Measurements from ENCODE around the gene CLCNKB. TPM values are rescaled to one million over a fixed set of nuclear protein-coding genes. Genes with fewer than 3 reads are reported as not detected.
"Not testable (repeated sequence)": the region's sequence is repeated elsewhere in the genome, so short reads cannot be mapped to it uniquely, and the experiment has no call there.

Gene CLCNKB
- total RNA-seq, 1 donor from 2014 or later: 0.59 TPM

DNA sequence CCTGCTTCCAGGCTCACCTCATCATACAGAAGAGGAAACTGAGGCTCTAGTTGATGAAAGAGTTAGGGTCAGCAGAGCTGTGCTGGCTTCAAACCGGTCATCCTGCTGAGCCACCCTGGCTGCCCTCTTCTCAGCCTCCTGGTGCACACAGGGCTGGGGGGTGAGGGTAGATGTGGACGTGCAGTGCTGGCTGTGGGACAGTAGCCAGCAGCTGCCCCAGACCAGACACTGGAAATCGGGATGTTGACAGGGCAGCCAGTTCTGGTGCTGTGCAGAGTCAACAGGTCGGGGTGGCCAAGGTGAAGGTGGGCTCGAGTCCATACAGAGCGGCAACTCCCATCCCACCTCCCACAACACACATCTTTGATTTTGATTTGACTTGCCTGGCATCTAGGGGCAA lies 23.3 kb upstream of the CLCNKB start:
- no peak for DNase-seq (ENCODE audit: low spot score)
- no peak overlapping the region for H3K4me3 Mint-ChIP-seq (ENCODE audit: unreplicated experiment)
- H3K4me1 Mint-ChIP-seq (ENCODE audit: unreplicated experiment): no peaks in the 10 kb centered on the region
- TF ChIP-seq, protein P1, sequence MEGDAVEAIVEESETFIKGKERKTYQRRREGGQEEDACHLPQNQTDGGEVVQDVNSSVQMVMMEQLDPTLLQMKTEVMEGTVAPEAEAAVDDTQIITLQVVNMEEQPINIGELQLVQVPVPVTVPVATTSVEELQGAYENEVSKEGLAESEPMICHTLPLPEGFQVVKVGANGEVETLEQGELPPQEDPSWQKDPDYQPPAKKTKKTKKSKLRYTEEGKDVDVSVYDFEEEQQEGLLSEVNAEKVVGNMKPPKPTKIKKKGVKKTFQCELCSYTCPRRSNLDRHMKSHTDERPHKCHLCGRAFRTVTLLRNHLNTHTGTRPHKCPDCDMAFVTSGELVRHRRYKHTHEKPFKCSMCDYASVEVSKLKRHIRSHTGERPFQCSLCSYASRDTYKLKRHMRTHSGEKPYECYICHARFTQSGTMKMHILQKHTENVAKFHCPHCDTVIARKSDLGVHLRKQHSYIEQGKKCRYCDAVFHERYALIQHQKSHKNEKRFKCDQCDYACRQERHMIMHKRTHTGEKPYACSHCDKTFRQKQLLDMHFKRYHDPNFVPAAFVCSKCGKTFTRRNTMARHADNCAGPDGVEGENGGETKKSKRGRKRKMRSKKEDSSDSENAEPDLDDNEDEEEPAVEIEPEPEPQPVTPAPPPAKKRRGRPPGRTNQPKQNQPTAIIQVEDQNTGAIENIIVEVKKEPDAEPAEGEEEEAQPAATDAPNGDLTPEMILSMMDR (IDR thresholded peaks at IDR 0.05; ENCODE audit: unreplicated experiment): no peak
- H3K27me3 Mint-ChIP-seq (ENCODE audit: unreplicated experiment): peaks cover 14% of the 10 kb centered on the region
- H3K36me3 Mint-ChIP-seq (ENCODE audit: low read depth, unreplicated experiment): no peaks in the 10 kb centered on the region
- no peaks in the 10 kb centered on the region for H3K9me3 Mint-ChIP-seq (ENCODE audit: unreplicated experiment)
- no peak overlapping the region for H3K27ac Mint-ChIP-seq (ENCODE audit: unreplicated experiment)

DNA sequence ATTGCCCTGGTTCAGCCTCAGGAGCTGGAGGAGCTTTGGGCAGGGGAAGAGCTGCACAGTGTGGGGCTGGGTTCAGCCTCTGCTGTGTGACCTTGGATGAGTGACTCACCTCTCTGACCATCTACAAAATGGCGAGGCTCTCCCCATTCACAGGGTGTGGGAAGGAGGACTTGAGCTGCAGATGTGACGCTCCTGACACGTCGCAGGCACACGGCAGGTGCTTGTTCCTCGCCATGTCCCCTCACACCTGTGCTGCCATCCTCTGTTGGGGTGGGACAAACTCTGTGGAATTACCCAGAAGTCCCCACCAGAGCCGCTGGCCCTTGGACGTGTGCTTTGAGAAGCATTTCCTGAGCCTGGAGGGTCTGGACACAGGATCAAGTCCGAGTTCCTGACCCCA lies 22.7 kb upstream of the CLCNKB start:
- peaks cover 16% of the 10 kb centered on the region for H3K27me3 Mint-ChIP-seq (ENCODE audit: unreplicated experiment)
- not testable (repeated sequence) for H3K27ac Mint-ChIP-seq (ENCODE audit: unreplicated experiment); DNase-seq (ENCODE audit: low spot score); H3K9me3 Mint-ChIP-seq (ENCODE audit: unreplicated experiment); H3K4me3 Mint-ChIP-seq (ENCODE audit: unreplicated experiment); H3K36me3 Mint-ChIP-seq (ENCODE audit: low read depth, unreplicated experiment); H3K4me1 Mint-ChIP-seq (ENCODE audit: unreplicated experiment)

DNA sequence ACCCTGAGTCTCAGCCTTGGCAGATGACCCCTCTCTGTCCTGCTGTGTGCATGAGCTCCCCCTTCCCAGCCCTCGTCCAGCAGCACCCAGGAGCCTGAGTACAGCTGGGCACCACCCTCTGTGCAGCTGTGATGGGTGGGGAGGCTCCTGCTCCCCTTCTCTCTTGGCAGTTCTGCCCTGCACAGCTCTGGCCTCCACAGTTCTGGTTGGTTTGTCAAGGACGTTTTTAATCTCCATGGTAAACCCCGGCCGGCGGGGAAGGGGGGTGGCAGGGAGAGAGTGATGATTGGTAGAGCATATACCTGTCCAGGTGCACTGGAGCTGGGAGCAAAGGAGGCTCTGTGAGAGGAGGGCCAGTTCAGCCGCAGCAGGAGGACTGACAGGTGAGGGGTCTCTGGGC lies 21.9 kb upstream of the CLCNKB start, which contains the start of gene CLCNKA:
CLCNKA (plus strand) TSS at position 356 of the 400 bp plus-strand sequence. CDS start 584 bp downstream, outside the sequence.
- Mint-ChIP-seq H3K27ac (ENCODE audit: unreplicated experiment) (no peak within 1 kb of the TSS), H3K4me3 (ENCODE audit: unreplicated experiment) (no peak within 1 kb of the TSS), H3K36me3 (ENCODE audit: low read depth, unreplicated experiment) (no peaks in the 10 kb centered on the region), H3K9me3 (ENCODE audit: unreplicated experiment) (no peaks in the 10 kb centered on the region), H3K27me3 (ENCODE audit: unreplicated experiment) (peaks cover 16% of the 10 kb centered on the region), H3K4me1 (ENCODE audit: unreplicated experiment) (no peaks in the 10 kb centered on the region)
- no peak for DNase-seq (ENCODE audit: low spot score)
- TF ChIP-seq, protein P1 (IDR thresholded peaks at IDR 0.05; ENCODE audit: unreplicated experiment): no peak

DNA sequence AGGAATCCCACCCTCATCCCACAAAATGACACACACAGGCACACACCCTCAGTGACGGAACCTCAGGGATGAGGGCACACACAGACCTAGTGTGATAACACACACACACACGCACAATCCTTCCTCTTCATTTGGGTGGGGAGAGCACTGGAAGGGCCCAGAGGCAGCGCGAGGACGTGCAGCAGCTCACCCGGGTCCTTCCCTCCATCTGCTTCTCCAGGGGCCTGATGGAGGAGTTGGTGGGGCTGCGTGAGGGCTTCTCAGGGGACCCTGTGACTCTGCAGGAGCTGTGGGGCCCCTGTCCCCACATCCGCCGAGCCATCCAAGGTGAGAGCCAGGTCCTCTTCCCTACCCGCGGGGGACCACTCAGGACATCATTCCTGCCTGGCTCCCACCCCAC lies 21.2 kb upstream of the CLCNKB start:
- no peak overlapping the region for H3K4me3 Mint-ChIP-seq (ENCODE audit: unreplicated experiment)
- peaks cover 16% of the 10 kb centered on the region for H3K27me3 Mint-ChIP-seq (ENCODE audit: unreplicated experiment)
- H3K27ac Mint-ChIP-seq (ENCODE audit: unreplicated experiment): no peak overlapping the region

DNA sequence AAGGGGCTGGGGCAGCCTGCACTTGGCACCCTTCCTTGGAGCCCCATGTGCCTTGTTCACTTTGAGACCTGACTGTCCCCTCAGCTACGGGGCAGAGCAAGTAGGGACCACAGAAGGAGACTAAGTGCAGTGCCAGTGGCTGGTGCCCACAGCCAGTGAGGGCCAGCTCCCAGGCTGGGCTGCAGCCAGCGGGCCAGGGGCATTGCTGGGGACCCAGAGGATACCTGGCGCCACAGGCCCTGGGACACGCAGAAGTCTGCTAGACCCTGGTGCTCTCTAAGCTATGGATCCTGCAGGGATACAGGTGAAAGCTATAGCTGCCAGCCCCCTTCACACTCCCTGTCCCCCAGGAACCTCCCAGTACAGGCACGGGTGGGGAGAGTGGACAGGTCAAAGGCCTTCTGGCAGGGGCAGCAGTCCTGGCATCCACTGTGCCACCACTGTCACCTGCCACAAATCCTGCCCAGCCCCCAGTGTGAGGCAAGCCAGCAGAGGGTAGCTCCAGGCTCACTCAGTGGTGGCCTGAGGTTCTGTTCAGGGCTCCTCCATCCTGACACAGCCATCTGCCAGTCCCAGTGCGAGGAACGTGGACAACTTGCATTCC lies 20.4 kb upstream of the CLCNKB start:
- TF ChIP-seq, protein P1 (IDR thresholded peaks at IDR 0.05; ENCODE audit: unreplicated experiment): no peak
- no peak overlapping the region for H3K4me3 Mint-ChIP-seq (ENCODE audit: unreplicated experiment)
- no peaks in the 10 kb centered on the region for H3K4me1 Mint-ChIP-seq (ENCODE audit: unreplicated experiment)
- DNase-seq (ENCODE audit: low spot score): no peak
- peaks cover 16% of the 10 kb centered on the region for H3K27me3 Mint-ChIP-seq (ENCODE audit: unreplicated experiment)
- no peaks in the 10 kb centered on the region for H3K36me3 Mint-ChIP-seq (ENCODE audit: low read depth, unreplicated experiment)
- H3K27ac Mint-ChIP-seq (ENCODE audit: unreplicated experiment): no peak overlapping the region
- no peaks in the 10 kb centered on the region for H3K9me3 Mint-ChIP-seq (ENCODE audit: unreplicated experiment)

More for the DNA sequence above, 21.2 kb upstream of the CLCNKB start:
- TF ChIP-seq, protein P1 (IDR thresholded peaks at IDR 0.05; ENCODE audit: unreplicated experiment): no peak
- Mint-ChIP-seq H3K9me3 (ENCODE audit: unreplicated experiment) (no peaks in the 10 kb centered on the region), H3K4me1 (ENCODE audit: unreplicated experiment) (no peaks in the 10 kb centered on the region), H3K36me3 (ENCODE audit: low read depth, unreplicated experiment) (no peaks in the 10 kb centered on the region)
- DNase-seq (ENCODE audit: low spot score): no peak

DNA sequence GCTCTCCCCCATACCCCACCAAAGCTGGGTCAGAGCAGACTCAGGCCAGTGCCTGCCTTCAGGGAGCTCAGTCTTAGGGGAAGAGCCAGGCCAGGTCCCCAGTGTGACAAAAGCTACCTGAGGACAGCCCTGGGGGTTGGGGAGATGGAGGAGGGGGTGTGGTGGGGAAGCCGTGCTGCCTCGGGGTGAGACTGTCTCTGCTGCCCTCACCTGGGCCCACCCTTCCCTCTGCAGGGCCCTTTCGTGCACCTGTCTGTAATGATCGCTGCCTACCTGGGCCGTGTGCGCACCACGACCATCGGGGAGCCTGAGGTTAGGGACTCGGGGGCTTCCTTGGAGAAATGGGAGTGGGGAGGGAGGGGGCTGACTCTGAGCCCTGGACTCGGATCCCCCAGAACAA lies 17.3 kb upstream of the CLCNKB start:
- not testable (repeated sequence) for H3K27ac Mint-ChIP-seq (ENCODE audit: unreplicated experiment); H3K36me3 Mint-ChIP-seq (ENCODE audit: low read depth, unreplicated experiment); H3K9me3 Mint-ChIP-seq (ENCODE audit: unreplicated experiment); H3K4me1 Mint-ChIP-seq (ENCODE audit: unreplicated experiment); H3K4me3 Mint-ChIP-seq (ENCODE audit: unreplicated experiment); DNase-seq (ENCODE audit: low spot score)
- H3K27me3 Mint-ChIP-seq (ENCODE audit: unreplicated experiment): peaks cover 14% of the 10 kb centered on the region

Measured in endothelial cell (in vitro differentiated cells).